ENCODE results near the gene NARS2.

NARS2 gene

GRCh38 chr11:78446210-78446609, 128.5 kb downstream of the NARS2 start:
- no peak for DNase-seq

GRCh38 chr11:78444726-78445125, 129.9 kb downstream of the NARS2 start:
- DNase-seq: no peak

- no peak for DNase-seq
Measured at GRCh38 chr11:78441956-78442355, 132.7 kb downstream of the NARS2 start.

GRCh38 chr11:78438298-78438975, 136.2 kb downstream of the NARS2 start:
- no peak for DNase-seq

GRCh38 chr11:78432956-78433355, 141.7 kb downstream of the NARS2 start:
- no peak for DNase-seq

- peak in 1 of 56 donors; percentile 7 for DNase-seq
Measured at GRCh38 chr11:78432058-78432515, 142.6 kb downstream of the NARS2 start.

GRCh38 chr11:78429660-78430059, 145.0 kb downstream of the NARS2 start:
- no peak for DNase-seq

- no peak for DNase-seq
Measured at GRCh38 chr11:78429209-78429608, 145.5 kb downstream of the NARS2 start.

- no peak for DNase-seq
Measured at GRCh38 chr11:78428773-78429172, 145.9 kb downstream of the NARS2 start.

GRCh38 chr11:78428266-78428636, 146.4 kb downstream of the NARS2 start:
- no peak for DNase-seq

- no peak for DNase-seq
Measured at GRCh38 chr11:78427615-78428265, 146.9 kb downstream of the NARS2 start.

- no peak for DNase-seq
Measured at GRCh38 chr11:78426845-78427244, 147.8 kb downstream of the NARS2 start.

GRCh38 chr11:78425399-78426070, 149.1 kb downstream of the NARS2 start:
- no peak for DNase-seq

GRCh38 chr11:78424334-78425270, 150.1 kb downstream of the NARS2 start:
- no peak for DNase-seq

GRCh38 chr11:78423241-78423640, 151.4 kb downstream of the NARS2 start:
- no peak for DNase-seq

GRCh38 chr11:78420796-78421209, 153.9 kb downstream of the NARS2 start:
- peak in 15 of 56 donors; percentile 2 to 31 (median 21) for DNase-seq

GRCh38 chr11:78420255-78420764, 154.4 kb downstream of the NARS2 start:
- peak in 54 of 56 donors; percentile 13 to 88 (median 54) for DNase-seq

- no peak for DNase-seq
Measured at GRCh38 chr11:78419327-78419726, 155.3 kb downstream of the NARS2 start.

- DNase-seq: peak in 3 of 56 donors; percentile 11 to 59 (median 51)
Measured at GRCh38 chr11:78418584-78419211, 156.0 kb downstream of the NARS2 start.

GRCh38 chr11:78417888-78418583, 156.6 kb downstream of the NARS2 start:
- peak in 52 of 56 donors; percentile 11 to 87 (median 66) for DNase-seq

Data from amygdala (tissue), 56 donors.